Measurements from ENCODE around the gene ETS1. TPM values are rescaled to one million over a fixed set of nuclear protein-coding genes. Genes with fewer than 3 reads are reported as not detected.

ETS1 gene
- total RNA-seq, 1 donor from 2014 or later = 121 TPM

- H3K27me3 ChIP-seq = no peaks in the 10 kb centered on the region
- DNase-seq = no peak
- peaks cover 80% of the 10 kb centered on the region for H3K4me1 ChIP-seq
- intact Hi-C loops (cut with DNase I) = loop anchor here (10.0 kb wide), 1 partner anchor 186 kb away; no protein-coding TSS in a partner anchor
- peak overlapping the region; percentile 79 for H3K27ac ChIP-seq
- H3K9me3 ChIP-seq = no peaks in the 10 kb centered on the region
- H3K36me3 ChIP-seq = peaks cover 67% of the 10 kb centered on the region
- H3K4me3 ChIP-seq = no peak overlapping the region
- ATAC-seq = no peak
- TF ChIP-seq CTCF (IDR thresholded peaks at IDR 0.05) = no peak
Observed at GRCh38 chr11:128480665-128481064, 106.7 kb downstream of the ETS1 start.

GRCh38 chr11:128480066-128480465 lies 107.3 kb downstream of the ETS1 start:
- Histone ChIP-seq H3K4me1 (peaks cover 86% of the 10 kb centered on the region), H3K4me3 (no peak overlapping the region), H3K27me3 (no peaks in the 10 kb centered on the region), H3K36me3 (peaks cover 61% of the 10 kb centered on the region), H3K27ac (peak overlapping the region; percentile 79), H3K9me3 (no peaks in the 10 kb centered on the region)
- ATAC-seq (no peak), DNase-seq (no peak)
- TF ChIP-seq CTCF (IDR thresholded peaks at IDR 0.05) = no peak
- intact Hi-C loops (cut with DNase I) = loop anchor here (10.0 kb wide), 1 partner anchor 185 kb away; no protein-coding TSS in a partner anchor

GRCh38 chr11:128479144-128479543 lies 108.2 kb downstream of the ETS1 start:
- Histone ChIP-seq H3K36me3 (peaks cover 52% of the 10 kb centered on the region), H3K9me3 (no peaks in the 10 kb centered on the region), H3K4me1 (peaks cover 95% of the 10 kb centered on the region), H3K27ac (peak overlapping the region; percentile 79), H3K27me3 (no peaks in the 10 kb centered on the region), H3K4me3 (no peak overlapping the region)
- TF ChIP-seq CTCF (IDR thresholded peaks at IDR 0.05) = no peak
- intact Hi-C loops (cut with DNase I) = no loop called here
- DNase-seq (no peak), ATAC-seq (no peak)

GRCh38 chr11:128478305-128478704 lies 109.1 kb downstream of the ETS1 start:
- TF ChIP-seq CTCF (IDR thresholded peaks at IDR 0.05) = no peak
- ATAC-seq = no peak

GRCh38 chr11:128477811-128478210 lies 109.5 kb downstream of the ETS1 start:
- no peak for DNase-seq
- ATAC-seq = no peak
- H3K4me1 ChIP-seq = peaks cover 97% of the 10 kb centered on the region
- no peaks in the 10 kb centered on the region for H3K27me3 ChIP-seq
- no peak overlapping the region for H3K27ac ChIP-seq
- intact Hi-C loops (cut with DNase I) = no loop called here
- no peaks in the 10 kb centered on the region for H3K9me3 ChIP-seq
- no peak for TF ChIP-seq CTCF (IDR thresholded peaks at IDR 0.05)
- peaks cover 40% of the 10 kb centered on the region for H3K36me3 ChIP-seq
- H3K4me3 ChIP-seq = no peak overlapping the region

More at GRCh38 chr11:128478305-128478704, 109.1 kb downstream of the ETS1 start:
- intact Hi-C loops (cut with DNase I) = no loop called here
- Histone ChIP-seq H3K4me1 (peaks cover 97% of the 10 kb centered on the region), H3K9me3 (no peaks in the 10 kb centered on the region), H3K27me3 (no peaks in the 10 kb centered on the region), H3K27ac (peak overlapping the region; percentile 79), H3K36me3 (peaks cover 44% of the 10 kb centered on the region), H3K4me3 (no peak overlapping the region)
- no peak for DNase-seq

- Histone ChIP-seq H3K27ac (no peak overlapping the region), H3K27me3 (no peaks in the 10 kb centered on the region), H3K9me3 (no peaks in the 10 kb centered on the region), H3K4me3 (no peak overlapping the region), H3K4me1 (peaks cover 92% of the 10 kb centered on the region), H3K36me3 (peaks cover 43% of the 10 kb centered on the region)
- ATAC-seq (no peak), DNase-seq (no peak)
- no peak for TF ChIP-seq CTCF (IDR thresholded peaks at IDR 0.05)
- intact Hi-C loops (cut with DNase I) = no loop called here
Observed at GRCh38 chr11:128477278-128477677, 110.1 kb downstream of the ETS1 start.

All from upper lobe of right lung (tissue), 1 donor.